ENCODE data around the gene RAB11B.
A peak's percentile ranks its signal among the peaks of the same experiment; 100 is the strongest.
"Not testable (repeated sequence)": the region's sequence is repeated elsewhere in the genome, so short reads cannot be mapped to it uniquely, and the experiment has no call there.

Gene RAB11B

GRCh38 chr19:8441725-8442544, 51.8 kb downstream of the RAB11B start:
- DNase-seq, result no peak

DNA sequence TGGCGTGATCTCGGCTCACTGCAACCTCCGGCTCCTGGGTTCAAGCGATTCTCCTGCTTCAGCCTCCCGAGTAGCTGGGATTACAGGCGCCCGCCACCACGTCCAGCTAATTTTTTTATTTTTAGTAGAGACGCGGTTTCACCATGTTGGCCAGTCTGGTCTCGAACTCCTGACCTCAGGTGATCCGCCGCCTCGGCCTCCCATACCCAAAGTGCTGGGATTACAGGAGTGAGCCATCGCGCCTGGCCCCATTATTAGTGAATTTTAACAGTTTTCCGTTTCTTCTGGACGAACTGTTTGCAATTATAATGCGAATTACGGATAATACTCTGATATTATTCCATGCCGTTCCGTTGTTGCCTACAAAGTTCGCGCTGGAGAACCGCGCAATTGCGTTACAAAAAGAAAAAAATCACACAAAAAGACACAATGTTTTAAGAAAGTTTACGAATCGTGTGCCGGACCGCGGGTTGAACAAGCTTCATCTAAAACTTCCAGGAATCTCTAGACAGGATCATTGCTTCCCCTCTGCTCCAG, 54.0 kb downstream of the RAB11B start:
- DNase-seq, result not testable (repeated sequence)

- DNase-seq, result peak; percentile 93 to 99
These were observed 54.7 kb downstream of the RAB11B start, which contains the start of gene HNRNPM for GRCh38 chr19:8444677-8445487. HNRNPM (plus strand) TSS chr19:8444975; CDS start chr19:8444999, 24 bp downstream.

GRCh38 chr19:8445488-8446001, 55.4 kb downstream of the RAB11B start:
- DNase-seq, result peak in 1 of 2 experiments; percentile 55

DNA sequence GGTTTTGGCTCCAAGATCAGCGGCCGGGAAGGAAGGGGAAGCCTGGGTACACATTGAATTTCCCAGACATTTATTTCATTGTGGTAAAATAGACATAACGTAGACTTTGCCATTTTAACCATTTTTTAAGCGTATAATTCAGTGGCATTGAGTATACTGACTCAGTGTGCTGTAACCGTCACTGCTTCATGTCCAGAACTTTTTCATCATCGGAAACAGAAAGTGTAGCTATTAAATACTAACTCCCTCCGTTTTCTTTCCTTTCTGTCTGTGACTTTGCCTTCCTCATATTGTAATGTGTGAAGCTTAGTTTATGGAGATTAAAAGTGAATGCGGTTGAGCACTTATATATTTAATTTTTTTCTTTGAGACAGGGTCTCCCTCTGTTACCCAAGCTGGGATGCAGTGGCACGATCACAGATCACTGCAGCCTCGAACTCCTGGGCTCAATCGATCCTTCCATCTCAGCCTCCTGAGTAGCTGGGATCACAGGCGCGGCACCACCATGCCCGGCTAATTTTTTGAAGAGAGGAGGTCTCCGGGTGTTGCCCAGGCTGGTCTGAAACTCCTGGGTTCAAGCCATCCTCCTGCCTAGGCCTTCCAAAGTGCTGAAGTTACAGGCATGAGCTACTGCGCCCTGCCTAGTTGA, 56.0 kb downstream of the RAB11B start:
- no peak for DNase-seq

- DNase-seq, result no peak
These were observed 59.7 kb downstream of the RAB11B start for GRCh38 chr19:8449830-8450229.

DNA sequence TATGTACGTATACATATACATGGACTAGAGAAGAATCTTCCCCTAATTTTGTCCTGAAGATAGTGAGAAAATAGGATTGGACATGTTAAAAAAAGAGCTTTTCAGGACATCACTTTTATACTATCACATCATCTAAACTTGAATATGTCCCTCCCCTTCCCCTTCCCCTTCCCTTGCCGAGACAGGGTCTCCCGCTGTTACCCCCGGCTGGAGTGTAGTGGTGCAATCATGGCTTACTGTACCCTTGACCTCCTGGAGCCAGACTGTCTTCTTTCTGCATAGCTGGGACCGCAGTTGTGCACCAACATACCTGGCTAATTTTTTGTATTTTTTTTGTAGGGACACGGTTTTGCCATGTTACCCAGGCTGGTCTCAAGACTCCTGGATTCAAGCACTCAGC, 61.2 kb downstream of the RAB11B start:
- no peak for DNase-seq

- DNase-seq, result no peak
These were observed 61.7 kb downstream of the RAB11B start for GRCh38 chr19:8451885-8452284.

DNA sequence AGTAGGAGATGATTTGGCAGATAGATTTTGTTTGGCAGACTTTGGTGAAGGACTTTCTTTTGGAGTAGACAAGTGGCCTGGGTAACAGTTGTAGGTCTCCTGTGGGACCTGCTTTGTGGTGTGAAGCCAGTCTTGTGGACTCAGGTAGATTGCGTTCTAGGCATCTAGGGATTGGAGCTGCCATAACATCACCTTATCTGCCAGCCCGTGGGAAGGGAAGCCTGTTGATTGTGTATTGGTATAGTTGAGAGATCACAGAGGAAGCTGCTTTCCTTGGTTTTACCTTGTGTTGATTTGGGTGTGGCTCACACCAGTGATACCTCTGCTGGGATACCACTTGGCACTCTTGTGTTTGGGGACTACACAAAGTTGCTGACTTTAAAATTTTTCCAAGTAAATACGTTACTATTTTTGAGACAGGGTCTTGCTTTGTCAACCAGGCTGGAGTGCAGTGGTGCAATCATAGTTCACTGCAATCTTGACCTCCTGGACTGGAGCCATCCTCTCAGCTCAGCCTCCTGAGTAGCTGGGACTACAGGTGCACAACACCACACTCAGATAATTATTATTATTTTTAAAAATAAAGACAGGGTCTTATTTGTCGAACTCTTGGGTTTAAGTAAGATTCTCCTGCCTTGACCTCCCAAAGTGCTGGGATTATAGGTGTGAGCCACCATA, 62.4 kb downstream of the RAB11B start:
- DNase-seq, result no peak

DNA sequence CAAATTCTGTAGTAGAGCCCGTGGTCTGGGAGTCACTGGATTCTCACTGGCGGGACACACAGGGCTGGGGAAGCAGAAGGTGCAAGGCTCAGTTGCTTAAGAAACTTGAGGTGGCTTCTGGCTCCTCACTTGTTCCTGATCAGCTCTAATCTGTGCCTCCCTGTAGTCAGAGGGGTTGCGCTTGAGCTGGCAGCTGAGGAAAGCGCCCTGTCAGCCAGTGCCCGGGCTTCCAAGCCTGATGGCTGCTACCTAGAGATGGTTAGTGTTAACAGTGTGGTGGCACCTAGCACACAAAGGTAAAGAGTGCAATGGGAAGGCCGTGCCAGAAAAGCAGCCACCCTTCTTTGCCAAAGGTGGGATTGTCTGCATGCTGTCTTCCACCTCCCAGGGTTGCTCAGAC, 63.5 kb downstream of the RAB11B start:
- no peak for DNase-seq

Measured in NCI-H526 (cell line).